NCI-H460 (cell line): ENCODE measurements around the gene ALG6. TPM values are rescaled to one million over a fixed set of nuclear protein-coding genes. Genes with fewer than 3 reads are reported as not detected.
"Not testable (repeated sequence)": the region's sequence is repeated elsewhere in the genome, so short reads cannot be mapped to it uniquely, and the experiment has no call there.

Source experiments
- DNase-seq: peaks from one replicate; pipeline ENCODE4 v3.0.0-alpha.2; 2016; ENCODE audit warnings: low read depth; ENCODE audit errors: extremely low read depth
- total RNA-seq: library from RNA; depleted of rRNA; stranded (reverse); fragments of >200 nt; shearing (Covaris generic); gene quantifications from 2 replicates; pipeline ENCODE4 v1.2.3, GENCODE V29; 2014

ALG6 gene
- total RNA-seq, 1 experiment from 2014 or later = 18.9 TPM

DNA sequence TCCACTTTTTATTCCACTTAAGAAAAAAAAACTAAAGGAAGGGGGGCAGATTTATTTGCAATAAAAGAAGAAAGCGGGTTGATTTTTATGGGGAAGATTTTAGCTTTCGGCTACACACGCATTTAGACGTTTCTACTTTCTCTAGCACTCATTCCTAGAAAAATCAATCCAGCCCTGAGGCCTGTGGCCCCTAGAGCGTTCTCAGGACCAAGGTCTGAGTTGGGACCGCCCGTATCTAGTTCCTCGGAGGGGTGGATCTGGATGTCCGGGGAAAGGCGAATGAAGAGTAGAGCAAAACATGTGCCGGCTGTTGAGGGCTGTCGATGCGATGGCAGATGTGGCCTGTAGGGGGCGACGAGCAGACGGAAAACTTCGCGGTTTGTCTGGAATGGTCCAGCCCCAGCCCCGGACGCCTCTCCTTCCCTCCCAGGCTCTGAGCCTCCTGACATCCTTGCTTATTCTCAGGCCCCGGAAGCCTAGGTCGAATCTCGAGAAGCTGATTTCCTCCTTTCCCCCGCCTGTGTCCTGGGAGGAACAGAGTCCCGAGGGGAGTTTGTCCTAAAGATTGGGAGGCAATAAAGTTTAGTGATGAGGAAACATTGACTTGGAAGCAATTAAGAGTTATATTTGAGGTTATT is 39.9 kb upstream of the ALG6 start:
- peak; percentile 21 for DNase-seq

DNA sequence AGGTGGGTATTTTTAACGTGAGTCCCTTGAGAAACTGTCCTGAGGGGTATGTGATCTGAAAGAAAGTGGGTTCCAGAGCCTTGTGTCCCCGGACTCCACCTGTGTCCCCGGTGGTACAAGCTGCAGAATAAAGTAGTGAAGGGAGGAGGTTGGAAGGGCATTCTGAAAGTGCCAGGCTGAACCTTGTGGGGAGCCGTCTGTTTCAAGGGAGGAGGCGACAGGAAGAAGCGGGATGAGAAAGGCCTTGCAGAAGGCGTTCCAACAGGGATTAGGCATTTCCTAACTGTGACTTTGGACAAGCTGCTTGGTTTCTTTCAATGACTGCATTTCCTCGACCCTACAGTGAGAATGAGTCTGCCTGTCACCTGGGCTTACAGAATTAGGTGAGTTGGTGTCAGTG is 39.3 kb upstream of the ALG6 start:
- no peak for DNase-seq

DNA sequence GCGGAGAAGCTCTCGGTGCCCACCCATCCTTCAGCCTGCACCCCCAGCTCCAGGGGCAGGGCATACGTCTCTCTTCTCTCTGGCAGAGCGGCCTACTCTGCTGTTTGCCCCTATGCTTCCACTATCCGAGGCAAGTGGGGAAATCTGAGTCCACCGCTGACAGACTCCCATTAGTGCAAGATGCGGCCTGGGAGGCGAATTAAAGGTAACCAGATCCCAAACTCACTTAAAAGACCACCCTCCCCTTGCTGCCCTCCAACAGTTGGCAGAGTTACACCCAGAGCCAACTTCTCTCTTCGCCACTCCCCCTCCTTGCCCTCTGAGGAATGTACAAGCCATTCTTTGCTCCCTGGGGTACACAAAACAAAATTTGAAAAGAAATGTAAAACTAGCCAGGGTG is 38.6 kb upstream of the ALG6 start:
- no peak for DNase-seq

DNA sequence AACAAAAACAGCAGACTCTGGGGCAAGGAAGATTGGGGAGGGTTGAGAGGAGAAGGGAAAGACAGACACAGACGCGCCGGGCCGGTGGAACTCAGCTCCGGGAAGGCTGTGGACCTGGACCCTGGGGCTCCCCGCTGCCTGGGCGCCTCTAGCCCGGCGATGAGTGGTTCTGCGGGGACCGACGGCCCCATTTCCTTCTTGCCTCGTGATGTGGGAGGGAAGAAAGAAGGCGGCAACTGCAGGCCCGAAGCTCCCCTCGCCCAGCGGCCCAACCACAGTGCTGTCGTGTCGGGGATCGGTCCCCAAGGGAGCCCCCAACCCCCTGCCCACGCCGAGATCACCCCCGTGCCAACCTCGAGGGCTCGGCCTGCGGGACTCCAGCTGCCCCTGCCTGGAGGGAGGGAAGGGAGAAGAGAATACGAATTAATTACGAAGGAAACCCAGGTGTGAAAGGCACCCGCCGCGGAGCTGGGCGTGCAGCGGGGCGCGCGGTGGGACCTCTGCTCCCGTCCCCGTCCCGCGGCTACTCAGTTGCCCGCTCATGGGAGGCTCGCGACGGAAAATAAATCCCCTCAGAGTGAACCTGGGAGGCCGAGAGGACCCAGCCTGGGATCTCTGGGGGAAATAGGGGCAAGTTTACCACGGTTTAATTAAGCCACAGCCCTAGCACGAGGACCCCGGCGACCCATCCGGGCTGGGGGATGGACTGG is 37.7 kb upstream of the ALG6 start:
- no peak for DNase-seq

DNA sequence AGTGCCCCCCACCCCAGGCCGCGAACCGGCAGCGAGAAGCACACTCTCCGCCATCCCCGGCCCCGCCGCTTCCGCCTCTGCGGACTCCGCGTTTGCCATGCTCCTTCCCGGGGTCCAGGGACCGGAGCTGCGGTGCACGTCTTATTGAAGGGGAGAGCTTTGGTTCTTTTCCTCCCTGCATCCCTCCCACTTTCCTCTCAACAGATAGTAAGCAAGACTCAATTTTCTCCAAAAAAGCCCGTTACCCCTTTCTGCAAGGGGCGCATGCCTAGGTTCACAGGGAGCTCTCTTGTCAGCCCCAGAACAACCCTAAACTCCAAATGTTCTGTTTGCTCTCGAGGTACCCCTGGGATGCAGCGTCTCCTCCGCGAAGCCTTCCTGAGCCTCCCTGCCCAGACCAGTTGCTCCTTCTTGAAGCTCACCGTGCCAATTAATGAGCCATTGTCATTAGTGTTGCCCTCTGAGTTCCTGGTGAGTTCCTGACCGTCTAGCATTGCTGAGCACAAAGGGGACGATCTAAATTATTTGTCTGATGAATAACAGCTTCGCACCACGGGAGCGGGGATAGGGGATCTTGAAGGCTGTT is 37.0 kb upstream of the ALG6 start:
- DNase-seq = no peak

DNA sequence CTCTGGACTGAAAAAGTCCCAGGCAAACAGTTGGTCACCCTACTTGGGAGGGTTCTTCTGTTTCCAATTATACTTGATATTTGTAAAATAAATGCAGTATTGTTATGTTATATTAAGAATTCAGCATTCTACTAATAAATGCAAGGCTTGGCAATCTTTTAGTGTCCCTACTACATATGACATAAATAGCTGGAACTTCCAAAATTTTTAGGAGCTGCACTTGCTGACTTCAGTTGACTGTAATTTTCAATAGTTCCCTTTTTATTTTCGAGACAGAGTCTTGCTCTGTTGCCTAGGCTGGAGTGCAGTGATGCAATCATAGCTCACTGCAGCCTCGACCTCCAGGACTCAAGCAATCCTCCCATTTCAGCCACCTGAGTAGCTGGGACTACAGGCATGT is 25.0 kb upstream of the ALG6 start:
- no peak for DNase-seq

DNA sequence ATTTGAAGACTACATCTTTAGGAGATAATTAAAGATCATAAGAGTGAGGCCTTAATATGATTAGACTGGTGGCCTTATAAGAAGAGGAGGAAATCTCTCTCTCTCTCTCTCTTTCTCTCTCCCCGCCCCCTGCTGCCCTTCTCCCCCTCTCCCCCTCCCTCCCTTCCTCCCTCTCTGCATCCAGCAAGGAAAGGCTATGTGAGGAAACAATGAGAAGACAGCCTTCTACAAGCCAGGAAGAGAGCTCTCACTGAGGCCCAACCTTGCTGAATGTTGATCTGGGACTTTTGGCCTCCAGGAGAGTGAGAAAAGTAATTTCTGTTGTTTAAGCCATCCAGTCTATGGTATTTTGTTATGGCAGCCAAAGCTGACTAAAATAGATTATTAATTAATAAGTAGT is 23.5 kb upstream of the ALG6 start:
- no peak for DNase-seq

DNA sequence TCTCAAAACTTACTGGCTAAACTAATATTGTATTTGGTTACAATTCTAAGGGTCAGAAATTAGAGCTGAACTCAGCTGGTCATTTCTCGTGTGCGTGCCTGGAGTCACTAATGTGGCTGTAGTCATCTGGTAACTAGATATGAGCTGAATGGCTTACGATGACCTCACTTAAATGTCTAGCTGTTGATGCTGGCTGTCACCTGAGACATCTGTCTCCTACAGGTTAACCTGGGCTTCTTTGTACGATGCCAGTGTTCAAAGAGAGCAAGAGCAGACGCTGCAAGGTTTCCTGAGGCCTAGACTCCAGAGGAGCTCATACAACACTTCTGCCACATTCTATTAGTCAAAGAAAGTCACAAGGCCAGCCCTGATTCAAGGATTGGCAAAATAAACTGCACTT is 17.1 kb upstream of the ALG6 start:
- no peak for DNase-seq

DNA sequence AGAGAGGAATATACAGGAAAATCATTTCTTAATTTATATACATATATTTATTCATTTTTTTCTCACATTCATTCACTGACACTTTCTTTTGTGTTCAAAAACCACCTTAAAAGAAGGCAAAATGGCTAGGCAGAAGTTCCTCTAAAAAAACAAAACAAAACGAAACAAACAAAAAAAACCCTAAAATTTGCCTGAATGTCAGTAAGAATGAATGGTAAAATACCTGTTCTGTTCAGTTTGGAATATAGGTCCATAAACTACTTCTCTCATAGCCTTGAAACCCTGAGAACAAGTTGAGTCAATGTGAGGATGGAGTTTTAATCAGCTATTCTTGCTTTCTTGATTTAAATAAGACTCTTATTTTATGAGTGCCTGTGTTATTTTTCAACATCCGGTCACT is 14.7 kb upstream of the ALG6 start:
- DNase-seq = no peak

DNA sequence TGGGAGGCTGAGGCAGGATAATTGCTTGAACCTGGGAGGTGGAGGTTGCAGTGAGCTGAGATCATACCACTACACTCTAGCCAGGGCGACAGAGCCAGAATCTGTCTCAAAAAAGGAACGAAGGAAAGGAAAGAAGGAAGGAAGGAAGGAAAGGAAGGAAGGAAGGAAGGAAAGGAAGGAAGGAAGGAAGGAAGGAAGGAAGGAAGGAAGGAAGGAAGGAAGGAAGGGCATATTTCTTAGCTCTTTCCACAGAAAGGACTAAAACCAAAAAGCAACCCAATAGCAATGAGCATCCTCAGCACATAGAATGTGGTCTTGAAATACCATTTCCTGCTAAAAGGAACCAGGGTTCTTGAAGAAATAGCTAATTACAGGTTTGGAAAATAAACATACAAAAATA is 11.2 kb upstream of the ALG6 start:
- DNase-seq = not testable (repeated sequence)

DNA sequence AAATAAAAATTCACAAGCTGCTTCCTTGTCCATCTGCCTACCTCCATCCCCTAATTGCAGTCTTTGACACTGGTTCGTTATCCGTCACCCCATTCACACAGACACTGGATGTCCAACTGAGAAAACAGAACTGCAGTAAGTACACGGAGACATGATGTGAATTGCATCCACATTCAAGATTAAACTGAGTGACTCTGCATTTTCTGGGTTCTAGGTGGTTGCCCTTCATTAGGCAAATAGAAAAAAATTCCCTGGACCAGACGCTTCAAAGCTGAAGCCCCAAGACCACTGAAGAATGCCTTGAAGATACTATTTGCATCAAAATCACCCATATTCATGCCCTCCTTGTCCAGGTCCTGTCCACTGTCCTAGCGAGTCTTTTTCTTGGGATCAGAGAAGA is 7.9 kb upstream of the ALG6 start:
- no peak for DNase-seq

DNA sequence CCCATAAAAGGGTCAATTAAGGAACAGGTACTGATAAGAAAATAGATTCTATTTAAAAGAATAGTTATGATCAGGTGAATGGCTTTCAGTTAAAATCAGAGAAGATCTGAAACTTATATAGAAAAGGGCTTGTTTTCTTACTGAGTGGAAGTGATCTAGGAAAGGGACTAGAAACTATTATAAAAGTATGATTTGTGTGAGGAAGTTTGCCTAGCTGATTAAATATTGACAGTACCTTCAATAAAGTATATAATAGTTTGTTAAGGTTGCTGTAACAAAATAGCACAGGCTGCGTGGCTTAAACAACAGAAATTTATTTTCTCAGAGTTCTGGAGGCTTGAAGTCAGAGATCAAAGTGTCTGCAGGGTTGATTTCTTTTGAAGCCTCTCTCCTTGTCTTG is 5.4 kb upstream of the ALG6 start:
- DNase-seq = no peak

DNA sequence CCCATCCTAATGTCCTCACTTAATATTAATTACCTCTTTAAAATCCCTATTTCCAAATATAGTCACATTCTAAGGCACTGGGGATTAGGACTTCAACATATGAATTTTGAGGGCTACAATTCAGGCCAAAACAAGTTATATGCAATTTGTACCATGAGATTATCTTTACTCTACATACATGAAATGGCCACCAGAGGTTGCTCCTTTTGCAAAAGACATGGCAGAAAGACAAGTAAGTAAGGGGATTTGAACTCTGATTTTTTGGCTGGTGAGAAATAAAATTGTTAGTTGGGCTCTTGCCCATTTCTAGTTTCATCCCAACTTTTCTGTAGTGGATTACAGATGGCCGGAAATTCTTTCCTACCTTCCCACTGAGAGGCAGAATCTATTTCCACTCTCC is 4.8 kb upstream of the ALG6 start:
- DNase-seq = no peak

DNA sequence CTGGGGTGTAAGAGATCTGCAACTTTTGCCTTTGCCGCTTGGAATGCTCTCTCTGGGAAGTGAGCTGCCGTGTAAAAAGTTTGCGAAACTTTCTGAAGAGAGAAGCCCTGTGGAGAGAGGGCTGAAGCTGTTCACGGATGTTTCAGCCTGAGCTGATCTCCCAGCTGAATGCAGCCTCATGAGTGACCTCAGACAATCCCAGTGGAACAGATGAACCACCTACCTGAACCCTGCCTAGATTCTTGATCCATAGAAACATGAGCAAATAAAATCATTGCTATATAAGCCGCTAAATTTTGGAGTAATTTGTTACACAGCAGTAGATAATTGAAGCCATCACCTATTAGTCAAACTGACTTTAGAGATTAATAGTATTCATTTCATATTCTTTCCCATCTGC is 4.4 kb upstream of the ALG6 start:
- no peak for DNase-seq

DNA sequence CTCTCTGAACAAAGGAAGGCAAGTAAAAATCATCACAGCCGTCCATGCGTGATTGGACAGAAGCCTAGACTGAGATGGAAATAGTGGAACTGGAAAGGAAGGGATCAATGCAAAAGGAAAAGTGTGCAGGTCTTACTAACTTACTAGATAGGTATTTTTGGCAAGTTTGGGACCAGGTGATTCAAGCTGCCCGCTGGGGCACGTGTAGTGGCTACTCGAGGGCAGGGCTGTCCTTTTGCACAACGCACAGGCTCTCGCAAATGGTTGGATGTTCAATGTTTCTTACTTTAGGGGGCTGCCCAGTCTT is 566 bp upstream of the ALG6 start:
- no peak for DNase-seq

DNA sequence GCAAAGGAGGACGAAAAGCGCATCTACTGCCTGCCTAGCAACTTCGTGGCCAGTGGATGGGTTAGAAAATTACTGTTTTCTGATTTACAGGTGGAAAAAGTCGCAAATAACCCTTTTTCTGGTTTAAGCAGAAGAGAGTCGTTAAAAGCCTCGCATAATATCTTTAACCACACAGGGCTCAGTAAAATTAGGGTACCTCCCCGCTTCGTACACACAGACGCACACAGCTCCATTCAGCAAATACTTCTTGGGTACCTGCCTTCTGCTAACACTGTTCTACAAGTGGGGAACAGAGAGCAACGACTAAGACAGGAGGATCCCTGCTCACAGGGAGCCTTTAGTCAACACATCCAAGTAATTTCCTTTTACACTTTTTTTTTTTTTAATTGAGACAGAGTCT is 704 bp downstream of the ALG6 start:
- no peak for DNase-seq

DNA sequence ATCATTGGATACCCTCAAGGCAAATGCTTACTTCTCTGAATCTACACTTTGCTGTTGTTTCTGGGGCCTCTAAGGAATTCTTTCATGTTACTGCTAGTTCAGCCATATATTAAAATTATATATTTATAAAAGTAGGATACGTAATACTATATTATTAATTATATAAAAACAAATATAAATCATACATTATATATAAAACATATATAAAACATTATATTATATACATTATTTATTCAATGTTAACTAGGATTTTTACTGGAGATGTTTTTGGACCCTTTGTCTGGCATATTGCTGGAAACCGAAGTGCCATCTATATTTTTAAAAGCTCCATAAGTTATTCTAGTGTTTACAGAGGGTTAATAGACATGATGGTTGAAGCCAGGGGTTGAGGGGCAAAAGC is 12.2 kb downstream of the ALG6 start:
- DNase-seq = no peak

DNA sequence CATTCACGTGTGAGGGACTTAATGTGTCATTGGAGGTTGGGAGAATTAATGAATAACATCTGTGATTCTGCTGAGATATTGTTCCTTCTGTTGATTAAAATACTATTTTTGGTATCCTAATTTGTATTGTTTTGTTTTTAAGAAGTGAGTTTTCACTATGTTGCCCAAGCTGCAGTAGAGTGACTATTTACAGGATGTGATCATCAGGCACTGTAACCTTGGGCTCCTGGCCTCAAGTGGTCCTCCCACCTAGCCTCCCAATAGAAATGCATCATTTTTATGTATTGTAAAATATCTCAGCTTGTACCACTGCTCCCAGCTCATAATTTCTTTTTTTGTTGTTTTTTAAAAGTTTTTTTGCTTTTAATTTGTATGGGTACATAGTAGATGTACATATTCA is 14.3 kb downstream of the ALG6 start:
- DNase-seq = no peak

DNA sequence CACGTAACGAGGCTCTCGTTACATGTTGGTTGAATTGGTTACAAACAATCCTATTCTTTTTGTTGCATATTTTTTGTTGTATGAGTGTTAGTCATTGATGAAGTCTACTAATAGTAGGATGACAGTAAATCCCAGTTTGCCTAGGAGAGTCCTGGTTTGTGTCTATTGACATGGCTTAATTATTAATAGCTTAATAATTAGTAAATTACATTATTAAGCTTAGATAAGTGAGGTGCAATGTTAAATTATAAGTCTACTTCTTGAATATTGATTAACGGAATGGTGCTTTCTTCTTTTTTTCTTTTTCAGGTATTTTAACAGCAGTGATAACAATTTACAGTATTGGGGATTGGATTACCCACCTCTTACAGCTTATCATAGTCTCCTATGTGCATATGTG is 34.5 kb downstream of the ALG6 start:
- DNase-seq = no peak

DNA sequence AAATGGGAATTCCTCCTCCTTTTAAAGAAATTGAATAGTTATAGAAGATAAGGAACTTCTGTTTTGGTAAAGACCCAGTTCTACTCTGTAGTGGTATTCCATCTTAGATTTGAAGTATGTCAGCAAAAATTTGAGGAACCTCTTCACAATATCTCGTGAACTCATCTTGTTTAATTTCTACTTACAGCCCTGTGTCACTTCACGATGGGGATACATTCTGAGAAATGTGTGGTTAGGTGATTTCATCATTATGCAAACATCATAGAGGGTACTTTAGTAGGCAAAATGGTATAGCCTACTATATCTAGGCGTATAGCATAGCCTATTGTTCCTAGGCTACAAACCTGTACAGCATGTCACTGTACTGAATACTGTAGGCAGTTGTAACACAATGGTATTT is 36.0 kb downstream of the ALG6 start:
- DNase-seq = no peak

DNA sequence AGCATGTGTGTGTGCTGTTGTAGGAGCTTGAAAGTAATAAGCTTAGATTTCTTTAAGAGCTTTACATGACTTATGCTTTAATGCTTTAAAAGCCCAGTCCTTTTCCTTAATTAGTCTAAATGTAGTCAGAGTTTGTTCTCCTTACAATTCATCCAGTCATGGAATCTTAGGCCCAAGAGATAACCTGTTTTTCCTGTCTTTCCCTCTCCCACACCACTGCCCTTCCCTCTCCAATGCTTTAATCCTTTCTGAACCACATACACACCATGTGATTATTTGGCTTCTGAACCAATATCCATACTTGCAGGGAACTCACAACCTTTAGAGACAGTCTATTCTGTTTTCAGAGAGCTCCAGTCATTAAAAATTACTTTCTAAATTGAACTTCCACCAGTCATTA is 37.6 kb downstream of the ALG6 start:
- DNase-seq = no peak

DNA sequence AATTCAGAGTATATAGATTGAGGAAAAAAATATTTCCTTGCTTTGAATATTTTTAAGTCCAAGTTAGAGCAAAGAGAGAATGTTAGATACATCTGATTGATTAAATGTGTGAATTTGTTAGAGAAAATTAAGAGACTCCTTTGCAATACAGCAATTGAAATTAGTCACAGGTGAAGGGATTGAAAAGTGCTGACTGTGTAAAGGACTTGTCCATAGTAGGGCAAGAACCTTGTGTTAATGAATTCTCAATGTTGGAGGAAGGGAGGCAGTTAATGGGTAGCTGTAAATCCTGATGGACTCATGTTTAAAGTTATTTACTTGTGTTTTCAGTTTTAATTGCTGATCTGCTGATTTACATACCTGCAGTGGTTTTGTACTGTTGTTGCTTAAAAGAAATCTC is 38.6 kb downstream of the ALG6 start:
- no peak for DNase-seq

DNA sequence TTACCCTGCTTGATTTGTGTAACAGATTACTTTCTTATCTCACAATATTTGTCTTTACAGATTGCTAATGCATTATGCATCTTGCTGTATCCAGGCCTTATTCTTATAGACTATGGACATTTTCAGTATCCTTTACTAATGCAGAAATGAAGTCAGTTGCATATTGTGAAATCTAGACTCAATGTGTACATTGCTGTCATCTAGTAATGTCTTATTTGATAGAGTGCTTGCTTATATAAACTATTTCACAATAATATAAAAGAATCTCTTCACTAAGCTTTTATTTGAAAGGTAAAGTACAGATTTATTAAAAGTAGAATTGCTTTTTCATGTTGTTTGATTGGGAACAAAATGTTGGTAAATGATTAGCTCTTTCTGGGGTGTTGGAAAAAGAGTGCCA is 39.6 kb downstream of the ALG6 start:
- no peak for DNase-seq
